Mucosa of stomach (tissue), 1 donor: Measurements from ENCODE around the gene NMNAT3.
"Not testable (repeated sequence)": the region's sequence is repeated elsewhere in the genome, so short reads cannot be mapped to it uniquely, and the experiment has no call there.

Experiments
- H3K27me3 ChIP-seq: one replicate; pipeline ENCODE4 v1.7.0; 2013; ENCODE audit warnings: mild to moderate bottlenecking, low read length; ENCODE audit not compliant: control insufficient read depth, insufficient read depth
- H3K36me3 ChIP-seq: one replicate; pipeline ENCODE4 v1.7.0; 2013; ENCODE audit warnings: low read length; ENCODE audit not compliant: control insufficient read depth, insufficient read depth
- H3K4me1 ChIP-seq: one replicate; pipeline ENCODE4 v1.7.0; 2013; ENCODE audit warnings: mild to moderate bottlenecking, low read length; ENCODE audit not compliant: control insufficient read depth, insufficient read depth
- H3K4me3 ChIP-seq: one replicate; pipeline ENCODE4 v1.7.0; 2013; ENCODE audit warnings: low read length
- H3K9ac ChIP-seq: one replicate; pipeline ENCODE4 v1.7.0; 2013; ENCODE audit warnings: mild to moderate bottlenecking, low read length, moderate library complexity
- H3K9me3 ChIP-seq: one replicate; pipeline ENCODE4 v1.7.0; 2013; ENCODE audit warnings: mild to moderate bottlenecking, low read length, moderate library complexity; ENCODE audit not compliant: control insufficient read depth
- donor health status: Pancreatic carcinoma.

Gene NMNAT3

GRCh38 chr3:139620438-139620837, 57.3 kb downstream of the NMNAT3 start:
- no peaks in the 10 kb centered on the region for H3K27me3 ChIP-seq

GRCh38 chr3:139619484-139619883, 58.3 kb downstream of the NMNAT3 start:
- H3K36me3 ChIP-seq = no peaks in the 10 kb centered on the region
- no peaks in the 10 kb centered on the region for H3K4me1 ChIP-seq
- no peaks in the 10 kb centered on the region for H3K9me3 ChIP-seq
- no peak overlapping the region for H3K4me3 ChIP-seq
- H3K9ac ChIP-seq = no peak overlapping the region
- H3K27me3 ChIP-seq = no peaks in the 10 kb centered on the region

More at GRCh38 chr3:139620438-139620837, 57.3 kb downstream of the NMNAT3 start:
- no peaks in the 10 kb centered on the region for H3K36me3 ChIP-seq
- no peak overlapping the region for H3K9ac ChIP-seq
- H3K9me3 ChIP-seq = no peaks in the 10 kb centered on the region
- no peaks in the 10 kb centered on the region for H3K4me1 ChIP-seq
- H3K4me3 ChIP-seq = no peak overlapping the region

DNA sequence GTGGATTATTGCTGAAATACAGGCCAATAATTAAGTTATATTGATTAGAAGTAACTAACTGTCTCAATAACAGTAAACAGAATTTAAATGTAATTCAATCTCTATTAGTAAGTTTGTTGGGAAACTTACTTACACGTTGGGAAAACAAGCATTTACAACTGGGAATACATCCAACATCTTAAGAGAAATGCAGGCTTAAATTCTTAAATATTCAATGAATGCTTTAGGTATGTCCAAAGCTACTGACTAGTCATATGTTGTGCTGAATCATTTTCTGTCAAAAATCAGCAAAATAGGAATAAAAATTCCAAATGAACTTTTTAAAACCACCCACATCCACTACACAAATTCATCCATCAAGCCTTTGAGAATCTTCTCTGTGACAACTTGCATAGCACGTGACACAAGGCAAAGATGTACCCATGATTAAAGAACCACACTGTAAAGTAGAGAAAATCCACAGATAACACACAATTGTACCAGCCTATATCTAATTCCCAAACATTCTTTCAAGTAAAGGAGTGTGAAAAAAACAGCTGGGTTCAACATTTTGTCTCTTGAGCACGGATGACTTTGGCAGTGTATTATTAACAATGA, 60.0 kb downstream of the NMNAT3 start:
- Histone ChIP-seq H3K27me3 (no peaks in the 10 kb centered on the region), H3K36me3 (no peaks in the 10 kb centered on the region), H3K4me3 (no peak overlapping the region), H3K9ac (no peak overlapping the region), H3K9me3 (no peaks in the 10 kb centered on the region), H3K4me1 (no peaks in the 10 kb centered on the region)

DNA sequence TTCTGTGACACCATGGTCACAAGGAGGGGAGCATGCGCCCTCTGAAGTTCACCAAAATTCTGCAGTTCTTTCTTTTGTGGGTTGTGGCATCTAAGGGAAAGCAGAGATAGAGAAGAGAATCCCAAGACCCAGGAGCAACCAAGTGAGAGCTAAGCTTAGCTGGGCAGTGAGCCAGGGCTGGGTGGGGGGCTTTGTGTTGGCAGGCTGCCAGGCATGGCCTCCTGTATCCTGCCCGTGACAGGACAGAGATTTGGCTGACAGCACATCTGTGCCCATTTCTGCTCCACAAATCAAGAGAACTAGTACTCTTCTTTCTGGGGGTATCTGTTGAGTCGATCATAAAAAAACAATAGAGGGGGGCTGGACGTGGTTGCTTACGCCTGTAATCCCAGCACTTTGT, 66.2 kb downstream of the NMNAT3 start:
- Histone ChIP-seq H3K27me3 (no peaks in the 10 kb centered on the region), H3K36me3 (no peaks in the 10 kb centered on the region), H3K4me3 (no peak overlapping the region), H3K9me3 (no peaks in the 10 kb centered on the region), H3K9ac (no peak overlapping the region), H3K4me1 (no peaks in the 10 kb centered on the region)

- Histone ChIP-seq H3K27me3 (no peaks in the 10 kb centered on the region), H3K36me3 (no peaks in the 10 kb centered on the region), H3K4me1 (no peaks in the 10 kb centered on the region), H3K9ac (no peak overlapping the region), H3K4me3 (no peak overlapping the region), H3K9me3 (no peaks in the 10 kb centered on the region)
These were observed 66.9 kb downstream of the NMNAT3 start for GRCh38 chr3:139610886-139611285.

GRCh38 chr3:139608924-139609323, 68.8 kb downstream of the NMNAT3 start:
- Histone ChIP-seq H3K27me3 (no peaks in the 10 kb centered on the region), H3K9me3 (no peaks in the 10 kb centered on the region), H3K4me3 (no peak overlapping the region)

GRCh38 chr3:139608108-139608380, 69.7 kb downstream of the NMNAT3 start:
- Histone ChIP-seq H3K9ac (no peak overlapping the region), H3K27me3 (no peaks in the 10 kb centered on the region), H3K36me3 (no peaks in the 10 kb centered on the region), H3K4me1 (no peaks in the 10 kb centered on the region), H3K9me3 (no peaks in the 10 kb centered on the region), H3K4me3 (no peak overlapping the region)

More at GRCh38 chr3:139608924-139609323, 68.8 kb downstream of the NMNAT3 start:
- Histone ChIP-seq H3K4me1 (no peaks in the 10 kb centered on the region), H3K36me3 (no peaks in the 10 kb centered on the region), H3K9ac (no peak overlapping the region)

DNA sequence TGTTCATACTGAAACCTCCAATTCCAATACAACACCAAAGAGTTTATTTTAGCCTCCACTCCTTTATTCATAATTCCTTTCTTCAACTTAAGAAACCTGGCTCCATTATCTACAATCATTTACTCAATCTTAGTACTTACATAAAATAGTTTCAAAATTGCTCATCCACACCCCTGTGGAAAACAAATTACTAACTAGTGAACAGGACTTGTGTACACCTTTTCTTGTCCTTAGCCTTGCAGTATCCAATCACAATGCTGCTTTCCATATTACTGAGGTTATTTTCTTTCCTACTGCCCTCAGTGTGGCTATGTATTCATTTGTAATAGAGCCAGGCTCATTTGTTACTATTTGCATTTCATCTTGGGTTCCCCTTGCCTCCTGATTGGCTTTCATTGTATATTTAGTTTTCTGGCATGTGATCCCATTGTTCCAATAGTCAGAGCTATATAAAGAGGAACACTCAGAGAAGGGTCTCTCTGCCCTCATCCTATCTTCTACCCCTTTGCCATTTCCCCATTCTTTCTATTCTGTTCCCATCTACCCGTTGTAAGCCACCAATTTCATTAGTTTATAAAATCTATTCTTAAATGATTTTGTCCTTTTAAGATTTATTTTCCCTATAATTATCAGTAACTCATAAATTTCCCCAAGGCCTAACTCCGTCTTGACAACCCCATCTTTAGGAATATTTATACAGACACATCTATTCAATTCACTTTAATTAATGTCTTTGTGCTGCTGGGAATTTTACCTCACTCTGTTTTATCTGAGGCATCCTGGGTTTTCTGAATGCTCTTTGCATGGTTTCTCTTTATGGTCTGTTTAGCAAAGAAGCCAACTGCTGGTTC, 70.3 kb downstream of the NMNAT3 start:
- no peaks in the 10 kb centered on the region for H3K27me3 ChIP-seq
- H3K4me1 ChIP-seq = no peaks in the 10 kb centered on the region
- H3K4me3 ChIP-seq = no peak overlapping the region
- no peaks in the 10 kb centered on the region for H3K9me3 ChIP-seq
- no peak overlapping the region for H3K9ac ChIP-seq
- H3K36me3 ChIP-seq = no peaks in the 10 kb centered on the region

GRCh38 chr3:139602003-139602402, 75.8 kb downstream of the NMNAT3 start:
- Histone ChIP-seq H3K36me3 (no peaks in the 10 kb centered on the region), H3K27me3 (no peaks in the 10 kb centered on the region), H3K4me3 (no peak overlapping the region), H3K9ac (no peak overlapping the region), H3K9me3 (no peaks in the 10 kb centered on the region), H3K4me1 (no peaks in the 10 kb centered on the region)

- Histone ChIP-seq H3K9me3 (no peaks in the 10 kb centered on the region), H3K27me3 (no peaks in the 10 kb centered on the region), H3K4me1 (no peaks in the 10 kb centered on the region), H3K36me3 (no peaks in the 10 kb centered on the region), H3K9ac (no peak overlapping the region), H3K4me3 (no peak overlapping the region)
These were observed 76.4 kb downstream of the NMNAT3 start for GRCh38 chr3:139601191-139601961.

GRCh38 chr3:139597947-139598346, 79.8 kb downstream of the NMNAT3 start:
- Histone ChIP-seq H3K9me3 (no peaks in the 10 kb centered on the region), H3K4me1 (no peaks in the 10 kb centered on the region), H3K36me3 (no peaks in the 10 kb centered on the region), H3K27me3 (no peaks in the 10 kb centered on the region), H3K9ac (no peak overlapping the region), H3K4me3 (no peak overlapping the region)

GRCh38 chr3:139591186-139591585, 86.6 kb downstream of the NMNAT3 start:
- not testable (repeated sequence) for H3K4me3 ChIP-seq, H3K27me3 ChIP-seq, H3K36me3 ChIP-seq, H3K9ac ChIP-seq, H3K4me1 ChIP-seq, H3K9me3 ChIP-seq
